Measurements from ENCODE around the gene PNMA1.

Gene PNMA1

GRCh38 chr14:73718418-73719251 lies 4.5 kb upstream of the PNMA1 start:
- Histone ChIP-seq H3K27me3 (ENCODE audit: insufficient read depth, low read length) (peaks cover 5% of the 10 kb centered on the region; the same call in 1 of the 2 replicates), H3K4me1 (ENCODE audit: insufficient read depth, low read length) (peaks cover 30% of the 10 kb centered on the region), H3K36me3 (ENCODE audit: insufficient read depth, low read depth, low read length) (peaks cover 17% of the 10 kb centered on the region), H3K27ac (ENCODE audit: low read length) (no peak overlapping the region), H3K4me3 (ENCODE audit: low read length) (peak overlapping the region; percentile 80), H3K9me3 (ENCODE audit: insufficient read depth, low read depth, low read length) (no peaks in the 10 kb centered on the region), H3K9ac (ENCODE audit: low read depth, low read length) (peak overlapping the region; percentile 85; the same call in 1 of the 2 replicates)

- Histone ChIP-seq H3K4me1 (ENCODE audit: insufficient read depth, low read length) (peaks cover 30% of the 10 kb centered on the region), H3K27me3 (ENCODE audit: insufficient read depth, low read length) (peaks cover 5% of the 10 kb centered on the region; the same call in 1 of the 2 replicates), H3K27ac (ENCODE audit: low read length) (no peak overlapping the region), H3K36me3 (ENCODE audit: insufficient read depth, low read depth, low read length) (peaks cover 17% of the 10 kb centered on the region), H3K9me3 (ENCODE audit: insufficient read depth, low read depth, low read length) (no peaks in the 10 kb centered on the region), H3K9ac (ENCODE audit: low read depth, low read length) (peak overlapping the region; percentile 85; the same call in 1 of the 2 replicates), H3K4me3 (ENCODE audit: low read length) (peak overlapping the region; percentile 80)
Measured at GRCh38 chr14:73717711-73718417, 3.7 kb upstream of the PNMA1 start.

GRCh38 chr14:73717266-73717665 lies 3.1 kb upstream of the PNMA1 start:
- Histone ChIP-seq H3K27me3 (ENCODE audit: insufficient read depth, low read length) (peaks cover 5% of the 10 kb centered on the region; the same call in 1 of the 2 replicates), H3K36me3 (ENCODE audit: insufficient read depth, low read depth, low read length) (peaks cover 12% of the 10 kb centered on the region; the same call in 1 of the 2 replicates), H3K27ac (ENCODE audit: low read length) (no peak overlapping the region), H3K9ac (ENCODE audit: low read depth, low read length) (peak overlapping the region; percentile 85; the same call in 1 of the 2 replicates), H3K4me3 (ENCODE audit: low read length) (0 out of 2 replicates have a peak overlapping the region, but pooled peaks have one; percentile 80), H3K9me3 (ENCODE audit: insufficient read depth, low read depth, low read length) (no peaks in the 10 kb centered on the region), H3K4me1 (ENCODE audit: insufficient read depth, low read length) (peaks cover 30% of the 10 kb centered on the region)

- peaks cover 5% of the 10 kb centered on the region; the same call in 1 of the 2 replicates for H3K27me3 ChIP-seq (ENCODE audit: insufficient read depth, low read length)
- H3K9ac ChIP-seq (ENCODE audit: low read depth, low read length), result no peak overlapping the region
- H3K36me3 ChIP-seq (ENCODE audit: insufficient read depth, low read depth, low read length), result 0 out of 2 replicates have a peak, but pooled peaks cover 3% of the 10 kb centered on the region
- H3K4me1 ChIP-seq (ENCODE audit: insufficient read depth, low read length), result peaks cover 20% of the 10 kb centered on the region; the same call in 1 of the 2 replicates
- no peak overlapping the region for H3K4me3 ChIP-seq (ENCODE audit: low read length)
- no peak overlapping the region for H3K27ac ChIP-seq (ENCODE audit: low read length)
- no peaks in the 10 kb centered on the region for H3K9me3 ChIP-seq (ENCODE audit: insufficient read depth, low read depth, low read length)
Measured at GRCh38 chr14:73715707-73716106, 1.5 kb upstream of the PNMA1 start.

- Histone ChIP-seq H3K36me3 (ENCODE audit: insufficient read depth, low read depth, low read length) (0 out of 2 replicates have a peak, but pooled peaks cover 3% of the 10 kb centered on the region), H3K27ac (ENCODE audit: low read length) (no peak overlapping the region), H3K27me3 (ENCODE audit: insufficient read depth, low read length) (peaks cover 5% of the 10 kb centered on the region; the same call in 1 of the 2 replicates), H3K9me3 (ENCODE audit: insufficient read depth, low read depth, low read length) (no peaks in the 10 kb centered on the region), H3K9ac (ENCODE audit: low read depth, low read length) (peak overlapping the region; percentile 12; the same call in 1 of the 2 replicates), H3K4me1 (ENCODE audit: insufficient read depth, low read length) (peaks cover 17% of the 10 kb centered on the region; the same call in 1 of the 2 replicates), H3K4me3 (ENCODE audit: low read length) (peak overlapping the region; percentile 93)
Measured at GRCh38 chr14:73714656-73715081, 485 bp upstream of the PNMA1 start.

GRCh38 chr14:73713206-73713802 lies 880 bp downstream of the PNMA1 start:
- Histone ChIP-seq H3K9me3 (ENCODE audit: insufficient read depth, low read depth, low read length) (no peaks in the 10 kb centered on the region), H3K36me3 (ENCODE audit: insufficient read depth, low read depth, low read length) (0 out of 2 replicates have a peak, but pooled peaks cover 3% of the 10 kb centered on the region), H3K27me3 (ENCODE audit: insufficient read depth, low read length) (peaks cover 5% of the 10 kb centered on the region; the same call in 1 of the 2 replicates), H3K27ac (ENCODE audit: low read length) (peak overlapping the region; percentile 30), H3K4me1 (ENCODE audit: insufficient read depth, low read length) (peaks cover 11% of the 10 kb centered on the region; the same call in 1 of the 2 replicates), H3K9ac (ENCODE audit: low read depth, low read length) (peak overlapping the region; percentile 94), H3K4me3 (ENCODE audit: low read length) (peak overlapping the region; percentile 93)

- H3K4me1 ChIP-seq (ENCODE audit: insufficient read depth, low read length), result peaks cover 6% of the 10 kb centered on the region; the same call in 1 of the 2 replicates
- no peak overlapping the region for H3K27ac ChIP-seq (ENCODE audit: low read length)
- H3K36me3 ChIP-seq (ENCODE audit: insufficient read depth, low read depth, low read length), result 0 out of 2 replicates have a peak, but pooled peaks cover 3% of the 10 kb centered on the region
- H3K9me3 ChIP-seq (ENCODE audit: insufficient read depth, low read depth, low read length), result no peaks in the 10 kb centered on the region
- H3K4me3 ChIP-seq (ENCODE audit: low read length), result peak overlapping the region; percentile 93
- peak overlapping the region; percentile 94 for H3K9ac ChIP-seq (ENCODE audit: low read depth, low read length)
- H3K27me3 ChIP-seq (ENCODE audit: insufficient read depth, low read length), result peaks cover 5% of the 10 kb centered on the region; the same call in 1 of the 2 replicates
Measured at GRCh38 chr14:73712540-73713180, 1.5 kb downstream of the PNMA1 start.

GRCh38 chr14:73712071-73712506 lies 2.1 kb downstream of the PNMA1 start:
- no peaks in the 10 kb centered on the region for H3K36me3 ChIP-seq (ENCODE audit: insufficient read depth, low read depth, low read length)
- H3K4me1 ChIP-seq (ENCODE audit: insufficient read depth, low read length), result peaks cover 3% of the 10 kb centered on the region; the same call in 1 of the 2 replicates
- no peaks in the 10 kb centered on the region for H3K9me3 ChIP-seq (ENCODE audit: insufficient read depth, low read depth, low read length)
- peak overlapping the region; percentile 93 for H3K4me3 ChIP-seq (ENCODE audit: low read length)
- peak overlapping the region; percentile 94; the same call in 1 of the 2 replicates for H3K9ac ChIP-seq (ENCODE audit: low read depth, low read length)
- H3K27me3 ChIP-seq (ENCODE audit: insufficient read depth, low read length), result peaks cover 5% of the 10 kb centered on the region; the same call in 1 of the 2 replicates
- H3K27ac ChIP-seq (ENCODE audit: low read length), result no peak overlapping the region

- Histone ChIP-seq H3K4me1 (ENCODE audit: insufficient read depth, low read length) (peaks cover 3% of the 10 kb centered on the region; the same call in 1 of the 2 replicates), H3K9me3 (ENCODE audit: insufficient read depth, low read depth, low read length) (no peaks in the 10 kb centered on the region), H3K27me3 (ENCODE audit: insufficient read depth, low read length) (peaks cover 5% of the 10 kb centered on the region; the same call in 1 of the 2 replicates), H3K27ac (ENCODE audit: low read length) (no peak overlapping the region), H3K9ac (ENCODE audit: low read depth, low read length) (no peak overlapping the region), H3K4me3 (ENCODE audit: low read length) (no peak overlapping the region), H3K36me3 (ENCODE audit: insufficient read depth, low read depth, low read length) (no peaks in the 10 kb centered on the region)
Measured at GRCh38 chr14:73710737-73711136, 3.4 kb downstream of the PNMA1 start.

GRCh38 chr14:73709904-73710469 lies 4.2 kb downstream of the PNMA1 start:
- peaks cover 5% of the 10 kb centered on the region; the same call in 1 of the 2 replicates for H3K27me3 ChIP-seq (ENCODE audit: insufficient read depth, low read length)
- H3K9ac ChIP-seq (ENCODE audit: low read depth, low read length), result no peak overlapping the region
- H3K4me1 ChIP-seq (ENCODE audit: insufficient read depth, low read length), result peaks cover 3% of the 10 kb centered on the region; the same call in 1 of the 2 replicates
- no peaks in the 10 kb centered on the region for H3K9me3 ChIP-seq (ENCODE audit: insufficient read depth, low read depth, low read length)
- H3K36me3 ChIP-seq (ENCODE audit: insufficient read depth, low read depth, low read length), result no peaks in the 10 kb centered on the region
- H3K4me3 ChIP-seq (ENCODE audit: low read length), result no peak overlapping the region
- H3K27ac ChIP-seq (ENCODE audit: low read length), result no peak overlapping the region
